Activated gamma-delta T cell treated with anti-CD3 and anti-CD28 coated beads, Interleukin-2, amount 50 U/mL, for 16 hours (primary cell): ENCODE data around the gene OTOA.
"Not testable (repeated sequence)": the region's sequence is repeated elsewhere in the genome, so short reads cannot be mapped to it uniquely, and the experiment has no call there.

Experiments used
- DNase-seq: peaks from one replicate; pipeline ENCODE4 v3.0.0-alpha.2; 2020; ENCODE audit warnings: low read depth

OTOA gene

GRCh38 chr16:21722771-21723455 lies 59.1 kb downstream of the OTOA start:
- DNase-seq = no peak

GRCh38 chr16:21723532-21723931 lies 59.8 kb downstream of the OTOA start:
- DNase-seq = no peak

DNA sequence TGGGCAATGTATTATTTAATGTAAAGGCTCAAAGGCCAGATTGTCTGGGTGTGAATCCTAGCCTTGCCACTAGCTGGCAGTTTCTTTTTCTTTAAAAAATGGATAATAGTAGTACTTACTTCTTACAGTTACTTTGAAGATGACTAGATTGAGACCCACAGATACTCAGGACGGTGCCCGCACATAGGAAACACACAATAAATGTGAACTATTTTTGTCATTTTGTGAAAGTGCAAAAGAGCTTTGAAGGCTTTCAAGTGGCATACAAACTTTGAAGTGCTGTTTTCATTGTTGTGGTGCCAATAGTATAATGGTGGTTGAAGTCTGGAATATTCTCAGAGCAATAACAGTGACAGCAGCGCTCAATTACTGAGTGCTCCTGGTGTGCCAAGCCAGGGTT lies 63.6 kb downstream of the OTOA start:
- DNase-seq = no peak

DNA sequence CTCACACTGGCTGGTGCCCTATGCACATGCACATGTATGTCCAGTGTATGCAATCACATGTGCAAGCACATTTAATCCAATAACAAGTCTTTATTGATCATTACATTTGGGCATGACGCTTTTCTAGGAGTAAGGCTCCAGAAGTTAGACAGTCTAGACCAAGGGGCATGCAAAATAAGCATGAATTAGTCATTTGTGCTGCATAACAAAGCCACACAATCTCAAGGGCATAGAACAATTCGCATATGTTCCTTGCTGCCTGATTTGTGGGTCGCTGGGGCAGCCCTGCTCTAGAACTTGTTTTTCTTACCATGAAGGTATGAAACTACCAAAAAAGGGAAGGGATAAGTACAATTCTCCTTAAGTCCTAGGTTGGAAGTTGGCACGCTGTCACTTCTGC lies 67.5 kb downstream of the OTOA start:
- DNase-seq = not testable (repeated sequence)

DNA sequence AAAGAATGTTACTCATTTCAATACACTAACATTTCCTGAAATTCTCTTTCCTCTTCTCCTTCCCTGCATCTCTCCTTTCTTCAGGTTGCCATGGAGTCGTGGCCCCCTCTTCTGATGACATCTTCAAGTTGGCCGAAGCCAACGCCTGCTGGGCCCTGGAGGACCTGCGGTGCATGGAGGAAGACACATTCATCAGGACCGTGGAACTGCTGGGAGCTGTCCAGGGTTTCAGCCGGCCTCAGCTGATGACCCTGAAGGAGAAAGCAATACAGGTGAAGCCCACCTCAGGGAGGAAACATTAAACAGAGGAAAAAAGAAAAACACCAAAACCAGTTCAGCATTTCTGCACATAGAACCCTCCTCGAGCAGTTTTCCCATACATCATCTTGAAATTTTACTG lies 76.9 kb downstream of the OTOA start:
- DNase-seq = not testable (repeated sequence)

DNA sequence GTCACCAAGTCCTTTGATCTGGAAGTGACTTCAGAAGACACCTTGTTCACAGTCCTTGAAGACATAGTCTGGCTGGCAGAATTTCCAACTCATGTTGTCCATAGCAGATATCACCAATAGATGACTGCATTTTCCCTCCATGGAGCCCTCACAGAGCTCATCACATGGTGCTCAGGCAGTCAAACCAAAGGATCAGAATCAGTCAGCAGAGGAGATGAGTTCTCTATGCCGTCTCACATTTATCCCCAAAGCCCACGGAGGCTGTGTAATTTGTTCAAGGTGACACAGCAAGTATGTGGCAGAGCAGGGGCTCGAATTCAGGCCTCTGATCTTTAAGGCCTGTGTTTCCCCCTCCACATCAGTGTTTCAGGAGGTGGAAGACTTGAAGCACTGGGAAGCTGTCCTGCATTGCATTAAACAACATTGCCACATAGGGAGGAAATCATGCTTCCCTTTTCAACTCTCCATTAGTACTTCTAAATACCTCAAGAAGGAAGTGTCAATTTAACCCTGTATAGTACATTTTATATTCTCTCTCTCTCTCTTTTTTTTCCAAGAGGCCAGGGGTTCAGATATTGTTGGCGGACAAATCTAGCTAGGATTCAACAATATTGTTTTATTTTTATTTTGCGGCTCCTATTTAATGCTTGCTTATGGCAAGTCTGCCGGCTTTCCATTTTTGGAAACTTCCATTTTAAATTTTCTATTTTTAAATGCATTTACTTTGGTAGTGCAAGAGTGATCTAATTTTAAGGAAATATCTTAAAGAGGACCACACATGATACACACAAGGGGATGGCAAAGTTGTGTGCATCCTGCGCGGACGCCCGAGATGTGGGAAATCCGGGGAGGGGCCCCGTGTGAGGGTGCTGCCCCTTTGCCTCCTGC lies 92.7 kb downstream of the OTOA start:
- DNase-seq = not testable (repeated sequence)

- not testable (repeated sequence) for DNase-seq
These were observed 93.4 kb downstream of the OTOA start for GRCh38 chr16:21757080-21757671.

DNA sequence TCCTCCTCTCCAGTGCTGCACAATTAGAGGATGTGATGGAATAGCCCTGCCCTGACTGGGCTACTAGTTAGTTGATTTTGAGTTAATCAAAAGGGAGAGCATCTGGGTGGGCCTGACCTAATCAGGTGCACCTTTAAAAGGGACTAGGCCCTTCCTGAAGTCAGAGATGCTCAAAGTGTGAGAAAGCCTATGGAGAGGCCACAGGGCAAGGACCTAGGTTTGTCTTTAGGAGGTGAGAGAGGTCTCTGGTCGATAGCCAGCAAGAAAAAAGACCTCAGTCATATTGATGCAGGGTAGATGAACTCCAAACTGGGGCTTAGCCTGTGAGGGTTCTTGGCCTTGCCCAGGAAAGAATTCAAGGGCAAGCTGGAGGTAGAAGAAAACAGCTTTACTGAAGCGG lies 104.5 kb downstream of the OTOA start:
- not testable (repeated sequence) for DNase-seq

DNA sequence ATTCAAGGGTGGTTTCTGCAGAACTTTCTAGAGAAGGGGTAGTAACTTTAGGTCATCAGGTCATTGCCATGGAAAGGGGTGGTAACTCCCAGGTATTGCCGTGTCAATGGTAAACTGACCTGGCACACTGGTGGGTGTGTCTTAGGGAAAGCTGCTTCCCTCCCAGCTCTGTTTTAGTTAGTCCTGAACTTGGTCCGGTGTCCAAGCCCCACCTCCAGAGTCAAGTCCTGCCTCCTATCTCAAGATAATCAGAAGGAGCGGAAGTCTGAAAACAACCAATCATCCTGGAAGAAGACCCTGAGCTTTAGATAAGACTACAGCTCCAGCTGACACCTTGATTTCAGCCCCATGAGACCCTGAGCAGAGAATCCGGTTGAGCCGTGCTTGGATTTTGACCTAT lies 105.0 kb downstream of the OTOA start:
- DNase-seq = not testable (repeated sequence)

DNA sequence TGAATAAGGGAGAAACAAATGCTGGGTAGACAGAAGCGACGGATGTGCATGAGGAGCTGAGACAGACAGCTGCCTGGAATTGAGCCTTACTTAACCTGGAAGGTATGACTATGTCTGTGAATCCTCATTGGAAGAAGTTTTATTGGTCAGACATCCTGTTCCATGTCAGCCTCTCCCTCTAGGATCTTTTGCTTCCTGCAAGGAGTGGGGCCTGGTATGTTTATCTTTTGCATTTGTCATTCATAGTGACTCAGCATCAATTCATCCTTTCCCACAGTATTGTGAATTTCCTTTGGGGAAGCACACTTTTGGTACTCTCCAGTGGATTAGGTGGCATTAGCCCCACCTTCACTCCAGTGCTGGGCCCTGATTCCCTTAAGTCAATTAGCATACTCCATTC lies 105.5 kb downstream of the OTOA start:
- not testable (repeated sequence) for DNase-seq

- DNase-seq = not testable (repeated sequence)
These were observed 106.8 kb downstream of the OTOA start for GRCh38 chr16:21770584-21770983.

DNA sequence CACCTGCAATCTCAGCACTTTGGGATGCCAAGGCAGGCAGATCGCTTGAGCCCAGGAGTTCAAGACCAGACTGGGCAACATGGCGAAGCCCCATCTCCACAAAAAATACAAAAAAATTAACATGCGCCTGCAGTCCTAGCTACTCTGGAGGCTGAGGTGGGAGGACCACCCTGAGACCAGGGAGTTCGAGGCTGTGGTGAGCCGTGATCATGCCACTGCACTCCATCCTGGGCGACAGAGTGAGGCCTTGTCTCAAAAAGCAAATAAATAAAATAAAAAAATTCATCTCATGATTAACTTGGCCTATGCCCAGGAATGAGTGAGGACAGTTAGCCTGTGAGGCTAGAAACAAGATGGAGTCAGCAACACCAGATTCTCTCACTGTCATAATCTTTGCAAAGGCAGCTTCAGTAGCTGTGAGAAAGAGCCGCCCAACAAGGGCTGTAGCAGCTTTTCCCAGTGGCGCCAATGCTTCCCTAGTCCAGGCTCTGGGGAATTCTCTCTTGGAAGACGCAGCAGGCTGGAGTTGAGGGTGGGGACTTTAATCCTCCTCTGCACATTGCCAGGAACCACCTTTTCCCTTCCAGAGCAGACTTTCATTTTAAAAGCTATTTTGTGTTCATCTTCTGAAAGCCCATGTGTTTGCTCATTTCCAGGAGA lies 108.9 kb downstream of the OTOA start:
- not testable (repeated sequence) for DNase-seq

DNA sequence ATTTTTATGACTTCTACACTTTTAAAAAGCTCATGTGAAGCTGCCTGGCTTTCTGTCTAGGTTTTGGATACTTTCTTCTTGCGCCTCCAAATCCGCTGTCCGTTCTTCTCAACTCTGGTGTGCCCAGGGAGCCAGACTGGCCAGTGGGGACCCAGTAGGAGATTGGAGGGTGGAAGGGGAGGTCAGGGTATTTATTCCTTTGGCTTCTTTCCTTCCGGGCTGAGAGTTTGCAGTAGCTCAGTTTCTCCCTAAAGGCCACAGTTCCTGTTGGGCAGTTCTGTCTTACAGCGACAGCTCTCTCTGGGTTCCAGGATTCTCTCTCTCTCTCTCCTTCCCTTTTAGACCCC lies 109.4 kb downstream of the OTOA start:
- not testable (repeated sequence) for DNase-seq

- DNase-seq = not testable (repeated sequence)
These were observed 116.8 kb downstream of the OTOA start for GRCh38 chr16:21780525-21780924.

DNA sequence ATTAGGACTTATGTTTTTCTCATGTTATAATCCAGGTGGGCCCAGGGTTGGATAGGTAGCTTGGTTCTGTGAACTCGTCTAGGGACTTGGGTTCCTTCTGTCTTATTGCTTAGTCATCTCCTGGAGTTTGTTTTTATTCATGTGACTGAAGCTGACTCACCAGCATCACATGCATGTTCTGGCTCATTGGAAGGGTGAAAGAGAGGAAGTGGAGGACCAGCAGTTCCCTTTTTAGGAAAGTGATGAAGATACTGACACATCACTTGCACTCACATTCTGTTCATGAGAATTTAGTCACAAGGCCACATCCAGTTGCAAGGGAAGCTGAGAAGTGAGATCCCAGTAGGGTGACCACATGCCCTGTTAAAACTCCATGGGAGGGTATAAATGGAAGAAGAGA lies 126.7 kb downstream of the OTOA start:
- not testable (repeated sequence) for DNase-seq

GRCh38 chr16:21793310-21793709 lies 129.5 kb downstream of the OTOA start:
- not testable (repeated sequence) for DNase-seq

DNA sequence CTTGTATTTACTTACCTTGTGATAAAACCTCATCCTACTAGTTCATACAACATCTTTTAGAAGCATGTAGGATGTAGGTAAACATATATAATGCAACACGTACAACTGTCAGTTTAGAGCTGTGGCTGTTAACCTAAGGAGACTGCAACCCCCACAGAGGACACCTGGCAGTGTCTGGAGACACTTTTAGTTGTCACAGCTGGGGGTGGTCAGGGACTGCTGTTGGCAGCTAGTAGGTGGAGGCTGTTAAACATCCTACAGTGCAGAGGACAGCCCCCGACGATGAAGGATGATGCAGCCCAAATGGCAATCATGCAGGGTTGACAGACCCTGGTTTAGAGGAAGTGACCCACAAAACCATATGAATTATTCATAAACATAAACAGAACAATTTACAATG lies 134.8 kb downstream of the OTOA start:
- not testable (repeated sequence) for DNase-seq

DNA sequence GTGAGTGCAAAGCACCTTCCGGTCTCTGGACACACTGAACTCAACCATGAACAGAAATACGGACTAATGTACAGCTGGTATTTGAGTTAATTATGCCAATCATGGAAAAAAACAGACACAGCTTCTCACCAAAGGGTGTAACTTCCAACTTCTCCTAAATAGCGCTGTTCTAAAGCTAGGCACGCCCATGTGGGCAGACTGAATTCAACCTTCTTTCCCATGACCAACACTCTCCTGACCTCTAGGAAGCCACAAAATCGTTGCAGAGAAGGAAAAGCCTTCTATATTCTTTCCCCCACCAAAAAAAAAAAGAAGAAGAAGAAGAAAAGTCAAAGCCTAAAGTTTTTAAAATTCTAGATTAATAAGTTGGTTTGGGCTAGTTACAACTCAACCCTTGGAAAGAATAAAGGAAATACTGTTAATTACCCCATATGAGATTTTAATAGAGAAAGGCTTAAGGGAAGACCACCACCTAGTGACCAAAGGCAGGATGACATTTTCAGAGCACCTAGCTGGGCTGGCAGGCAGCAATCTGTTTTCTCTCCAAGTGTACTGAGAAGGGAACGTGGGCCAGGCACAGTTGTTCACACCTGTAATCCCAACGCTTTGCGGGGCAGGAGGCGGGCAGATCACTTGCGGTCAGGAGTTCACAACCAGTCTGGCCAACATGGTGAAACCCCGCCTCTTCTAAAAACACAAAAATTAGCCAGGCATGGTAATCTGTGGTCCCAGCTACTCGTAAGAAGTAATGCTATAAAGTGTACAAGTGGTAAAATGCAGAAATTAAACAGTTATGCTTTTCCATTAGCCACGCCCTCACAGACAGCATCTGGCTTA lies 138.0 kb downstream of the OTOA start:
- DNase-seq = not testable (repeated sequence)

DNA sequence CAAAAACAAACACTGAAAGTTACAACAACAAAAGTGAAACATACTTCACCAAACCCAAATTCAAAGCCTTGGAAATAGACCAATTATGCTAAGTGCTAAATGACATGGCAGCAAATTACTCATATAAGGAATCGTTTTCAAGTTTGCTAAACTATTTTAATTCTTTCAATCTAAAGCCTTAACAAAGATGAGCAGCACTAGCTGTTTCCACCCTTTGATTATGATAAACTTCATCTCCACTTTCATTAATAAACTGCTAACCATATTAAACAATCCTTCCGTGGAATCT lies 138.6 kb downstream of the OTOA start:
- DNase-seq = not testable (repeated sequence)
